Stimulated activated CD8-positive, alpha-beta memory T cell treated with anti-CD3 and anti-CD28 coated beads, Interleukin-4, amount 100 ng/mL, for 1 hour (primary cell): ENCODE results near the gene BCAT1.
"Not testable (repeated sequence)": the region's sequence is repeated elsewhere in the genome, so short reads cannot be mapped to it uniquely, and the experiment has no call there.

ENCODE experiments used
- DNase-seq, 2 donors: peaks; one replicate each; pipeline ENCODE4 v3.0.0-alpha.2; 2020; ENCODE audit warnings: low read depth in 2 of 2, low spot score in 1 of 2

BCAT1 gene

DNA sequence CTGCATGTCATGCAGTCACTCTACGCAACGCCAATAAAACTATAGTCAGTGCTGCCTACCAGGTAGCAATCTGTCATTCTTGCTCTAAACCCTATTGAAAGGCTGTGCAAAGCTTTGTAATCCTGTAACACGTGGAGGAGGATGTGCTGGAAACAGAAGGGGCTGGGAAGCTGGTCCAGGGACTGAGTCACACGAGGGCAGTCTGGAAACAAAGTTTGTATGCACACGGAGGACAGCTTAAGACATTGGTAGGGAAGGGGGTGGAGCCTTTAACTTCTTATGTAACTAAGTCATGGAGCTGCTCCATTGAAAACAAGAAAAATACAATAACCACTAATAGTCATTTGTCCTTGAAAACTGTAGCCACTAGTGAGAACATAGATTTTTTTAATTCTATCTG, 128.0 kb downstream of the BCAT1 start:
- DNase-seq, result no peak

DNA sequence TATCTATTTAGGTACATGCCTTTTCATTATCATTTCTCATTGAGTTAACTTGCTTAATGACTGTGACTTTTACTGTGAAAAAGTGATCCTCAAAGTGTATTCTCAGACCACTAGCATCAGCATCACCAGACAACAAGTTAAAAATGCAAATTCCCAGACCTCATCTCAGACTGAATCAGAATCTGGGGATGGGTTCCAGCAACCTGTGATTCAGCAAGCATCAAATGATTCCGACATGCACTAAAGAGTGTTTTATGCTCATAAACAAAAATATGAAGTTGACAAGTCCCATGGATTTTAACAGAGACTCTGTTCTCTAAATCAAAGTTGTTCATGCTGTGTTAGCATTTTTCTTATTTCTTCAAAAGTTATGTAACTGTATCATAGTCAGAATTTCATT, 130.6 kb downstream of the BCAT1 start:
- DNase-seq, result no peak

DNA sequence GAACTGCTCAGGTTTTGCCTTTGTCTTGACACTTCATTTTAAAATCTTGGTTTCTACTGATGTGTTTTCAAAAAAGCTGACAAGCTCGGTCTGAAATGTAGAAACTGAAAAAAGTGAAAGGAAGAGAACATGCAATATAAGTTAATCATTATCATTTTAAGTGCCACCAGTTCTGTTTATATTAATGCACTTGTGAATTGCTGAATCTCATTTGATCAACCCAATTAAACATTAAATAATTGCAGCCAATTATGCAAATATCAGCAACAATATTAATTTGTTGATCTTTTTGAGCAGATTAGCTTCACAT, 133.8 kb downstream of the BCAT1 start:
- DNase-seq, result no peak

DNA sequence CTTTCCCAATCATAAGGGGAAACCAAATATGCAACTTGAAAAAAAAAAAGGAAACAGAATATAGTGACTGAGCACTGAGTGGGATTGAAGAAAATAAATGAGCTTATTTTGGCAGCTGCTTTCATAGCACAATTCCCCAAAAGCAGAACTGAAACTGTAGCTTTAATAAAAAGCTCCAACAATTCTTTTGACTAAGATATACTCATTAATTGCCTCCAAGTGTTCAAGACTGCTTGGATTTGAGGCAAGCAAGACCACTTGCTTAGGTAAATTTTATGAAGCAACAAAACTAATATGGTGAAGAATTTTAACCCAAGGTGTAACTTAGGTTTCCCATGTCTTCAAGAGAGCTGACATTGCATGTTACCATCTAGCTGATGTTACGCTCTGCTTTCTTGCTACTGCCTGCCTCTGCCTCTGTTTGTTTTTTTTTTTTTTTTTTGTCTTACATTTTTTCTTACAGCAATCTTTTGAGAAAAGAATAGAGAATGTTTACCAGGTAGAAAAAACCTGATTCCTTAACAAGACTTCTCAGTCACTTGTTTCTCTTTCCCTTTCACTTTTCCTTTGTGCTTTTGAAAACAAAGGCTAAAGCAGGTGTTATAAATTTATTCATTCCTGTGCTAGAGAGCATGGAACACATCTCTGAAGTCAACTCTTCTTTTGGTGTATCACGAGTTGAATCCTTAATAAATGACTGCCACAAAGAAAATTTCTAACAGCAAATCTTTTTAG, 134.4 kb downstream of the BCAT1 start:
- DNase-seq, result no peak

DNA sequence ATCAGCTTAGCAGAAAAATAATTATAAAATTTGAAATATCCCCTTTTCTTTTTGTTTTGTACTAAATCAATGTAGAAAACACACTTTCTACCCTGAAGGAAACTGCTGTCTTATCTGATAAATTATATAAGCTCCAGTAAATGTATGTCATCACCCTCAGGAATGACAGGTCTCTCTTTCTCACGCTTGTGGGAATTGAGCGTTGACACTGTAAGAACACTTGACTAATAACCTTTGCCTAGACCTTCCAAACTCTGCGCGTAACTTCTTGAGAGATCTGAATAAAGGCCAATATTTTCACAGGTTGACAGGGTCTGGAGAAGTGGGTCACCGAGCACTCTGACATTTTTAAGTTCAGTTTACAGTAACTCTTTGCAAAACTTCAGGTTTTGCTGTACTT, 138.5 kb downstream of the BCAT1 start:
- no peak for DNase-seq

DNA sequence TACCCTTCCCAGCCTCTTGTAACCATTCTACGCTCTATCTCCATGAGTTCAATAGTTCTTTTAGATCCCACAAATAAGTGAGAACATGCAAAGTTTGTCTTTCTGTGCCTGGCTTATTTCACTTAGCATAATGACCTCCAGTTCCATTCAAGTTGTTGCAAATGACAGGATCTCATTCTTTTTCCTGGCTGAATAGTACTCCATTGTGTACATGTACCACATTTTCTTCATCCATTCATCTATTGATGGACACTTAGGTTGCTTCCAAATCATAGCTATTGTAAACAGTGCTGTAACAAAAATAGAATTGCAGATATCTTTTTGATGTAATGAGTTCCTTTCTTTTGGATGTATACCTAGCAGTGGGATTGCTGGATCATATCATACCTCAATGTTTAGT, 139.6 kb downstream of the BCAT1 start:
- DNase-seq, result not testable (repeated sequence)

DNA sequence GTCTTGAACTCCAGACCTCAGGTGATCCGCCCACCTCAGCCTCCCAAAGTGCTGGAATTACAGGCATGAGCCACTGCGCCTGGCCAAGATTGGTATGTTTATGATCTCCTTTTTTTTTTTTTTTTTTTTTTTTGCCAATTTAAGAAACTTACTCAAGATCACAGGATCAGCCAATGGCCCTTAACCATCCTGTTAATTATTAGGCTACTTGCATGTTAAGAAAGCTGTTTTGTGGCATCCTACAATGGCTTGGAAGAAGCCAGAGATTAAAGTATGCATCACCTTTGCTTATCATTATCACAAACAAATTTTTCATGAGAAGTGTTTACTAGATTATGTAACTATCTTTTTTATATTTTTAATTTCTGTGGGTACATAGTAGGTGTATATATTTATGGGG, 140.2 kb downstream of the BCAT1 start:
- no peak for DNase-seq

DNA sequence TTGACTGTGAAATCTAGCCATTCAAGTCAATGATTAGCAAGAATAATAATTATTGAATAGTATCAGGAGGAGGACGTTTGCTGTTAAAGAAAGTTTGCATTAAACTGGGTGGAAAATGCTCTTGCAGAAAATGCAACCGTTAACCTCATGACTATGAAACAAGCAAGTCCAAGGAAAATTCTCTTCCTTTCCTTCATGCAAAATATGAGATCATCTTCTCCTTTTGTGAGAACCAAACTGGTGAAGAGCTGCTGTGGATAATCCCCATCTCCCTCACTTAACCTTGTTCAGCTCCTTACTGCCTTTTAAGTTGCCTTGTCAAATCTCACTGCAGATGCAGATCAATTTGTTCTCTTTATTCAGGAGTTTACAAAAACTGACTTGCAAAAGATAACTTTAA, 142.5 kb downstream of the BCAT1 start:
- DNase-seq, result no peak

DNA sequence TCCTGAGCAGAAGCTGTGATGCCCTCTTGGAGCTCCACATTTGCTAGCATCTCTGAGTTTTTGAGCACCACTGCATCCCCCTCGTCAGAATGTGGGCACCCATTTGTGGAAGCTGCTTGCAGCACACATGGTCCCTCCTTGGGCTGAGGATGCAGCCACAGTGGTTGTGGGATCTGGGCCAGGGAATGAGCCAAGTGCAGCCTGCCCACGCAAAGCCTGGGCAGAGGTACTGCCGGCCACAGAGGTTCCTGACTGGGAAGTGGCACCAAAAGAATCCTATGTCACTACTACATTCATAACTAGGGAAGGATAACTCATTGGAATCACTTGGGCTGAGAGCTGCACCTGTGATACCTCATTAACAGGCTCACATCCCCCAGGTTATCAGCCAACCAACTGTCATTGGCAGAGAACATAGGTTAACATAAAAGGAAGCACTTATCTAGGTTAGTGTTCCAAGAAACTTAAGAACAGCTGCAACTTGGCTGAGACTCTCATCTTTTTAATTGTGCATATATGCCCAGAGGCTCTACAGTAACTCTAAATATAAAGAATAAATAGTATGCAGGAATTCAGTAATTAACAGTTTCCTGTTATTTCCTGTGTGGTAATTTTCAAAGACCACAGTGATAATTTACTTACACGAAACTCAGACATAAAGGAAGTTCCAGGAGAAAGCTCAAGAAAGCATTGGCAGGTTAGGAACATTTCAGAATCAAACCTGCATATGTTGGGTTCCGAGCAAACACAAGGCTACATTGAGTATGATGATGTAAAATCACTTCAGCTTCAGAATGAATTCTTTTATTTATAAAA, 145.3 kb downstream of the BCAT1 start:
- DNase-seq, result no peak

DNA sequence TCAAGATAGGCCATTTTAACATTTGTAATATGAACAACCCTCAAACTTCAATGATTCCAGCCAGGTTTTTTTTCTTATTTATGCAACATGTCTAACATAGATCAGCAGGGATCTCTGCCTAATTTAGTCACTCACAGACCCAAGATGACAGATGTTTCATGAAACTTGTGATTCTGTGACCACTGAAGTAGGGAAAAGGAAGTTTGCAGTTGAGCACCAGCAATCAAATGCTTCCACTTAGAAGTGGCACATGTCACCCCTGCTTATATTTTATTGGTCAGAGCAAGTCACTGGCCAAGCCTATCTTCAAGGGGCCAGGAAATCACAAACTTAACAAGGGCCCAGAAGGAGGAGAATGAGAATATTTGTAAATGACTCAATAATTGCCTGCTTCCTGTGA, 150.6 kb downstream of the BCAT1 start:
- no peak for DNase-seq

DNA sequence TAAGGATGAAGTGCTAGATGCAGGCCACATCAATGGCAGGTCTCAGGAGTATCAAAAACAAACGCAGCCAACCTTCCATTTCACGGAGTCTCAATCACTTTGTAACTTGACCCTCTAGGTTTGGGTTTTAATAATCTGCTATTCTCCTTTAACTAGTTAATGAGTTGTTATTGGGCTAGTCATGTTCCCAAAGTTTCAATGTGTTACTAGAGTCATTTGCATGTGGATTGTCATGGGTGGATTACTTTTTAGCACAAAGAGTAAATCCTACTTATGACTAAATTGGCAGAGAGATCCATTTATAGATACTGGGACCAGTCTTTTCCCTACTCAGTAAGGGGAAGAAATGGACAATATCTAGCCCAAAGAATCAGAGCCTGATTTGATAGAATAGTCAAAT, 151.0 kb downstream of the BCAT1 start:
- no peak for DNase-seq

DNA sequence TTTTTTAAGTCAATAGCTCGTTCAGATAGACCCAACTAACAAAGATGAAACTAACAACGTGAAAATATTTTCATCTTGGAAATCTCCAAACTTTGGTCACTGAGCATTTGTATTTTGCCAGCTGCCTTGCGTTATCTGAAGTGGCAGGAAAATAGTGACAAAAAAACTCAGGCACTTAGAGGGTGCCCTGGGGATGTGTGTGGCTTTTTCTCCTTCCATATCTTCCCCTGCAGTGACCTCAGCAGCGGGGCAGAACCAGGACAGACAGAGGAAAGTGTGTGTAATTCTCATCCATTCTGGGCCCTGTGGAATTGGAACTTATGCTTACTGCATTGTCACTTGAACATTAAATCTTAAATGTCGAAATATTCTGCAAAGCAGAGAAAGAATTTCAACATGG, 152.0 kb downstream of the BCAT1 start:
- no peak for DNase-seq

DNA sequence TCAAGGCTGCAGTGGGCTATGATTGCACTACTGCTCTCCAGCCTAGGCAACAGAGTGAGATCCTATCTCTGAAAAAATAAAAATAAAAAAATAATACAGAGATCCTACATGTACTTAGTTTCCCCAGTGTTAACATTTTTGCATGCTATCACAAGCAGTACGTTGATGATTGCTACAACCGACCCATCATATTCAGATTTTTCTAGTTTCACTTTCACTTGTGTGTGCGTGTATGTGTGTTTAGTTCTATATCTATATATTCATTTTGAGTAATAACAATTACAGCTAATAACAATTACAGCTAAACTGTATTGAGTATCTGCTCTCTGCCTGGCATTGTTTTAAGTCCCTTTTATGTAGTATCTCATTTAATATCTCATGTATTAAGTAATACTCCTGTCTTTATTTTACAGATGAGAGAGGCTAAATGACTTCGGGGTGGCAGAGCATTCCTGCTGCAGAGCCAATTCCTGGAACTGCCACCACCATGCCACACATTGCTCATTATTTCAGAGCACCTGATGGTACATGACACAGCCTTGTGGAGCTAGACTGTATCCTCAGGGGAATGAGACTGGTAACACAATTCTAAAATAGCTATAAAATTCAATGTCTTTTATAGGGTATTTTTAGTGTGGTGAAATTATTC, 153.1 kb downstream of the BCAT1 start:
- no peak for DNase-seq

DNA sequence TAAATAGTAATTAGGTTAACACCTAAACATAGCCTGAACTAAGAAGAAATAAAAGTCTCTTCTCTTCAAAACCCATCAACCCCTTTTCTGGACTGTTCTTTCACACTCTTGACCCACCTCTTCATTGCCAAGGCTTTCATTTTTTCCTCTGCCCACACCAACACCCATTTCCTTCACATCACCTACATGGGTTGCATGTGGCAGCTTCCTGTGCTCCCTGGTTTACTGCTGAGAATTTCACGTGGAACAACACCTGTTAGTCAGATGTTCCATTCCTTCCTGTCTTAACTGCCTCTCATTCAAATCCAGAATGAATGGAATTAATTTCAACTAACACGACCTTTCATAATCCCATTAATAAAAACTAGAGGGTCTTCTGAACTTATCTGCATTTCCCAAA, 157.3 kb downstream of the BCAT1 start:
- no peak for DNase-seq

DNA sequence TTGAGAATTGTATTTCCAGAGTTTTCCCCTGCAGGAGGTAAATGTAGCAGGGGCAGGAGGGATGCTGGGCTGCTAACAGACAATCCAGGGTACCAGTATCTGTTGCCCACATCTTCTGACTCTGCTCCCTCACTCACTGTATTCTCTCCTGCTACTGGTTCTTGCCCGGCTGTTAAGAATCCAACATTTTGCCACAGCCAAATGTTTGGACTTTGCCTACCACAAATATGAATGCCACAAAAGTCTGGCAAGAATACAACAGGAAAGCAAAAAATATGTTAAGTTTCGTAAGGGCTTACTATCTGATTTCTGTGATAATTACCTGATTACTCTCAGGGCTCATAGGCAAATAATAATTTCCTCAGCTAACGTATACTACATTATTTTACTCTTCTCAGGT, 160.0 kb downstream of the BCAT1 start:
- DNase-seq, result no peak

DNA sequence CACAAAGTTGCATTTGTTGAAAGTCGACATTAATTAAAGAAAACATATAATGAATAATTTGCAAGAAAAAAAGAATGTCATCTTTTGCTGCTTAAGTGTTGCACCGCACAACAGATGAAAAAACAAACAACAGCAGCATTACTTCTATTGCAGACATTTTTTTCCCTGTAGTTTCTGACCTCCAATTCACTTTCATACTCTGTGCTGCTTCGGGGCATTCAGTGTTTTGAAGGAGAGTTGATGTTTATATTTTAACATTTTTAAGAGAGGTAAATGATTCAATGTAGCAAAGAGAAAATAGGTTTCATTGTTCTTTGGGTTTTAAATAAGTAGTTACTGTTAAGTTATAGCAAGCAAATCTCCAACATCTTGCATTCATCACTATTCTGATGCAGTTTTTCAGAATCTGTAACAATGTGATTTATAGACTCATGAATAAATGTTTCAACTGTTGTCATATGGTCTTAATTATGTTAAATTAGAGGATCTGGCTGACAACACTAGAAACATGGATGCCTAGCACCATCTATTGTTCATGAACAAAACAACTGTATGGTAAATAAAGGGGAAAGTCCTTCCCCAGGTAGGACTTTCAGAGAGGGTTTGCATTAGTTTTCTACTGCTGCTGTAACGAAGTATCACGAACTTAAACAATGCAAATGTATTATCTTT, 168.1 kb downstream of the BCAT1 start:
- no peak for DNase-seq

DNA sequence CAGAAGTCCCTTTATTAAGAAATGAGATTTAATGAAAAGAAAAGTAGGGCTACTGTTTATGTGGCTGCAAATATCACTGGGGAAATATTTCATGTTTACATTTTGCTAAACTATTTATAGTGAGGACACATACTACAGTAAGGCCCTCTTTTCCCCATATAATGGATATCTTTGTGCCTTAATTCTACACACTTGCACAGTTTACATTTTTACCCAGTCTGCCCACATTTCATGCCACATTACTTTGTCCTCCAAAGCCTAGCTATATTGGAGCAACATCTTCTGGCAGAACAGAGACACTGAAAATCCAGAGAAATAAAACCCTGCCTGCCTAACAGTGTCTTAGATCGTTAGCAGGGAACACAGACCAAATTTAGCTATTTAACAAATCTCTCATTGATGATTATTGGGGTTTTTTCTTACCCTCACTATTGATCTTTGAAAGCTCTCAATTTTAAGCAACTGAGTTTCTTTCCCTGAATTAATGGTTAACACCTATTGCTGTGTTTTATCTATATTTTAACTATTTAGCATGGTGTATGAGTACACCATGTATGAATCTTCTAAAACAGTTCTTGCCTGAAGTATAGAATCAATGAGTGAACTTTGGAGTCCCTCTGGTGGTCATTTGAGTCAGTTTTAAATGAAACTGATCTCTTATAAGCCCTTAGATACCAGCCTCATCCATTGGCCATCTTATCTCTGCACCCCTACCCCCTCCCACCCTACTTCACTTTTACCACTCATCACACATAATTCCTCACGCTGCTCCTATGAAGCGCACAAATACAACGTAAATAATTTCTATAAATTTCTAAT, 170.2 kb downstream of the BCAT1 start:
- no peak for DNase-seq

DNA sequence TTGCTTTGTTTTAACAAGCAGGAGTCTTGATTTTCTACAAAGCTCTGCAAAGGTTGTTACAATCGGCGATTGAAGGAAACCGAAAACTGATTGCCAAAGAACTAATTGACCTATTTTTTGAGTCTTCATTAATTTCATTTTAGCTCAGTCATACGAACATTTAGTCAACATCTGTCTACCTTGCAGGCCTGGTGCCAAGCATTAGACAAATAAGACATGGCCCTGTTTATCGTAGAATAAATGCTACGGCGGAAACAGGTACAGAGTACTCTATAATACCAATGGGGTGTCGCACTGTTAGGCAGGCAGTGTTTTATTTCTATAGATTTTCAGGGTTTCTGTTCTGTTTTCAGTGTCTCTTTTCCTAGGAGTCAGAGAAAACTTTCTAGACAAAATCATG, 171.5 kb downstream of the BCAT1 start:
- DNase-seq, result no peak

DNA sequence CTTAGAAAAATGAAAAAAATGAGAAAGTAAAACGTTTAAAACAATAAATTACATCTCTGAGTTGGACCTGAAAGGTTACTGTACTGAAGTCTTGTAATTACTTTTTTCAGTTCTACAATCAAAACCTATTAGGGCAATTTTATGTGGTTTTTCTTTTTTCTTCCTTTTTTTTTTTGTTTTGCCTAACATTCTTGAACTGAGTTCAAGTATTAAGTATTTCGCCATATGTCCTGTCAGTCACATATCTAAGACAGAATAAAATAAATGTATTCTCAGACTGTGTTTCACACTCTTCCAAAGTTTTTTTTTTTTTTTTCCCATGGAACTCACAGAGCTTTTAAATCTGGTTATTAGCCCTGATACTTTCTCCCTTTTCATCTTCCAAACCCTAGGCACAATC, 172.0 kb downstream of the BCAT1 start:
- DNase-seq, result no peak

DNA sequence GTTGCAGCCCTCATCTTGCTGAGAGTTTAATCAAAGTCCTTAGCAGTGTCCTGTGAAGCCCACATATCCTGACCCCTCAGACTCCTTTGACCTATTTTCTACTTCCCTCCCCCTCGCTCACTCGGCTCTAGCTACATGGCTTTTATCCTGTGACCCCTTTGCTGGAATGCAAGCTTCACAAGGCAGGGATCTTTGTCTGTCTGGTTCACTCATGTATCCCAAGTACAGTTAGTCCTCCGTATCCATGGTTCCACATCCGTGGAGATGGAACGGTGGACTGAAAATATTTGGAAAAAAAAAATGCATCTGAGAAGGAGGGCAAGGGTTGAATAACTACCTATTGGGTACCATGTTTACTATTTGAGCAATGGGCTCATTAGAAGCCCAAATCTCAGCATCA, 173.8 kb downstream of the BCAT1 start:
- no peak for DNase-seq

DNA sequence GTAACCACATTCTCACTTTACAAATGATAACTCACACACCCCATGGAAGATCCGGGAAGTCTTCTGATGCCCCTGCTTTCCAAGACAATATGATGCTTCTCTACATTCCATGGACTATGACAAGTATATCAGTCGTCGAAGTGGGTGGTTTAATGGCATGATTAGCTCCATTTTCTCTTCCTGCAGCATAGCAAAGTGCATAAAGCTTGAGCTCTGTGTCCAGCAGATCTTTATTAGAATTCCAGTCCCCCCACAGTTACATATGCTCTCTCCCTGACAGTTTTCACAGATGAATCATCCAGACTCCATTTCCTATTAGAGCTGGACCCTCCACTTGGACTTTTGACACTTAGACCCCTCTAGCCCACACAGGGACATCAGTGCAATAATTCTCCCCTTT, 174.9 kb downstream of the BCAT1 start:
- no peak for DNase-seq
